Natural killer cell (primary cell): Measurements from ENCODE around the gene OPA3. TPM values are rescaled to one million over a fixed set of nuclear protein-coding genes. Genes with fewer than 3 reads are reported as not detected.
"Not testable (repeated sequence)": the region's sequence is repeated elsewhere in the genome, so short reads cannot be mapped to it uniquely, and the experiment has no call there.

ENCODE experiments used
- ATAC-seq, 3 donors: fragments of 150-1000 bp in 2 of 3; fragments of 200-7000 bp in 1 of 3; cut with Tn5 transposase; 1 replicate in 1 of 3; 2 replicates in 2 of 3; pipeline ENCODE4 v1.10.0; 2021; ENCODE audit warnings: mild to moderate bottlenecking in 2 of 3, moderate library complexity in 2 of 3
- DNase-seq, 2 donors: peaks; one replicate each; pipeline versions ENCODE4 v3.0.0 to v3.0.0-alpha.2; 2013 to 2021; ENCODE audit warnings: mixed read lengths in 1 of 2
- H3K27ac ChIP-seq: one replicate; pipeline ENCODE4 v1.5.1; 2013; ENCODE audit warnings: mild to moderate bottlenecking, low read length
- H3K27me3 ChIP-seq: one replicate; pipeline ENCODE4 v1.6.1; 2013; ENCODE audit warnings: low read length; ENCODE audit not compliant: control insufficient read depth, insufficient read depth
- H3K36me3 ChIP-seq: one replicate; pipeline ENCODE4 v1.6.1; 2013; ENCODE audit warnings: low read length; ENCODE audit not compliant: control insufficient read depth, insufficient read depth
- H3K4me1 ChIP-seq: one replicate; pipeline ENCODE4 v1.6.1; 2013; ENCODE audit warnings: low read length; ENCODE audit not compliant: control insufficient read depth, insufficient read depth
- H3K4me3 ChIP-seq: one replicate; pipeline ENCODE4 v1.5.1; 2013; ENCODE audit warnings: low read length
- H3K9me3 ChIP-seq: one replicate; pipeline ENCODE4 v1.6.1; 2013; ENCODE audit warnings: low read length; ENCODE audit not compliant: control insufficient read depth, insufficient read depth
- H3K27ac Mint-ChIP-seq, 2 donors: one replicate each; pipeline ENCODE4 v1.8.0; 2022; ENCODE audit warnings: mild to moderate bottlenecking in 2 of 2, mixed read lengths in 2 of 2, moderate library complexity in 1 of 2
- H3K27me3 Mint-ChIP-seq, 2 donors: one replicate each; pipeline ENCODE4 v1.8.0; 2022; ENCODE audit warnings: low read depth in 2 of 2, mixed read lengths in 2 of 2
- H3K36me3 Mint-ChIP-seq: one replicate; pipeline ENCODE4 v1.8.0; 2022; ENCODE audit warnings: mixed read lengths
- H3K4me1 Mint-ChIP-seq, 2 donors: one replicate each; pipeline ENCODE4 v1.8.0; 2022; ENCODE audit warnings: mixed read lengths in 2 of 2
- H3K4me3 Mint-ChIP-seq: one replicate; pipeline ENCODE4 v1.8.0; 2022; ENCODE audit warnings: mild to moderate bottlenecking, moderate library complexity, mixed read lengths
- H3K9me3 Mint-ChIP-seq, 2 donors: one replicate each; pipeline ENCODE4 v1.8.0; 2022; ENCODE audit warnings: mixed read lengths in 2 of 2
- CTCF ChIP-seq: fragments of 200-600 bp; IDR thresholded peaks from one replicate; pipeline ENCODE4 v1.8.0; 2022; ENCODE audit warnings: antibody characterized with exemption
- WGBS: methylation state at CpG from one replicate; pipeline ENCODE4 v1.1.7; 2013; ENCODE audit warnings: missing lambda C conversion rate; ENCODE audit not compliant: insufficient coverage; 5-methylcytosine and 5-hydroxymethylcytosine counted together
- intact Hi-C: fragments of 100-400 bp; cut with micrococcal nuclease; formaldehyde crosslinking; loops from one replicate; pipeline ENCODE4 v1.14.2; 2022
- total RNA-seq, 4 donors: library from RNA; stranded (reverse); fragments of 120-200 nt in 1 of 4; gene quantifications; one replicate each; pipeline versions ENCODE4 v1.2.3 to v1.2.4, GENCODE V29; 2013 to 2022

The OPA3 gene
- total RNA-seq, 3 donors from 2014 or later (not counting 1 experiment from before 2014, with no cell fraction given) = 8.2 to 10.4 (median 9.0) TPM

DNA sequence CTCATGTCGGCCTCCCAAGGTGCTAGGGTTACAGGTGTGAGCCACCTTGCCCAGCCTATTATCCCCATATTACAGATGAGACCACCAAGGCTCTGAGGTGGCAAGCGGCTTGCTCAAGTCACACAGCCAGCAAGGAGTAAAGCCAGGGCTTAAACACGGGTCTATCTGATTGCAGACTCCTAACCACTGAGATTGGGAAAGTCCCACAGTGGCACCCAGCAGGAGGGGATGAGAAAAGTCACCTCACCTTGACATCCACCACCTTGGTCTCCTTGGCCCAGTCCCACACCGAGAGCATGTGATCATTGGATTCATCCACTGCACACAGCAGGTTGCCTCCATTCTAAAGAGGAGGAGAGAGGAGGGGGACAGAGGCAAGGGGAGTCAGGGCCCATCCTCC, 45.1 kb upstream of the OPA3 start:
- Histone ChIP-seq H3K27me3 (no peaks in the 10 kb centered on the region), H3K36me3 (peaks cover 33% of the 10 kb centered on the region), H3K27ac (no peak overlapping the region), H3K4me1 (no peaks in the 10 kb centered on the region), H3K9me3 (no peaks in the 10 kb centered on the region), H3K4me3 (no peak overlapping the region)
- Mint-ChIP-seq H3K36me3 (no peaks in the 10 kb centered on the region), H3K9me3 (no peaks in the 10 kb centered on the region), H3K4me3 (no peak overlapping the region), H3K27ac (no peak overlapping the region), H3K27me3 (no peaks in the 10 kb centered on the region), H3K4me1 (no peaks in the 10 kb centered on the region)
- no peak for DNase-seq
- no peak for TF ChIP-seq CTCF
- 88% methylated on average over 3 of the region's 4 CpGs for WGBS
- intact Hi-C loops = no loop called here
- no peak for ATAC-seq

- H3K27me3 Mint-ChIP-seq, H3K4me3 Mint-ChIP-seq, intact Hi-C loops, ATAC-seq, H3K27me3 ChIP-seq, H3K36me3 Mint-ChIP-seq, DNase-seq, H3K27ac ChIP-seq, H3K4me3 ChIP-seq, H3K4me1 Mint-ChIP-seq, H3K9me3 Mint-ChIP-seq, H3K9me3 ChIP-seq, H3K27ac Mint-ChIP-seq, H3K4me1 ChIP-seq: not testable (repeated sequence)
- WGBS = 99% methylated on average over 7 of the region's 7 CpGs
- peaks cover 39% of the 10 kb centered on the region for H3K36me3 ChIP-seq
Observed at GRCh38 chr19:45628219-45628618, 43.6 kb upstream of the OPA3 start.

DNA sequence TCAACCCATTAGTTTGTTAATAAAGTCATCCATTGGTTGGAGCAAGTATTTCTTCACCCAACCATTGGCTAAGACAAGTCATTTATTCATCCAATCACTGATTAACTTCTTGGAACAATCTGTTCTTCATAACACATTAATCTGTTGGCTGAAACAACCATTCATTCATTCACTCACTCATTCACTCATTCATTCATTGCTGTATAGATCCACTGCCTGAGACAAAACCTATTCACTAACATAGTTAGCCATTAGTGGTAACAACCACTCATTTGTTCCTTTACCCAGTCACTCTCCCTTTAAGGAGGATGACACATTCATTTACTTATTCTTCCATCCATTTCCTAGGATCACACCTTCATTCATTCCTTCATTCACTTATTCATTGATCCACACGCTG, 39.4 kb upstream of the OPA3 start:
- Mint-ChIP-seq H3K36me3 (no peaks in the 10 kb centered on the region), H3K27me3 (no peaks in the 10 kb centered on the region), H3K9me3 (no peaks in the 10 kb centered on the region), H3K27ac (no peak overlapping the region), H3K4me3 (no peak overlapping the region), H3K4me1 (peaks cover 0 to 4% of the 10 kb centered on the region in 2 donors)
- TF ChIP-seq CTCF = no peak
- H3K4me3 ChIP-seq = no peak overlapping the region
- DNase-seq (no peak), ATAC-seq (no peak)
- peaks cover 52% of the 10 kb centered on the region for H3K36me3 ChIP-seq
- 97% methylated on average over 1 of the region's 1 CpG for WGBS
- no peaks in the 10 kb centered on the region for H3K27me3 ChIP-seq
- H3K9me3 ChIP-seq = no peaks in the 10 kb centered on the region
- H3K4me1 ChIP-seq = no peaks in the 10 kb centered on the region
- no peak overlapping the region for H3K27ac ChIP-seq
- intact Hi-C loops = no loop called here

- H3K4me1 Mint-ChIP-seq = peaks cover 0 to 4% of the 10 kb centered on the region in 2 donors
Observed at GRCh38 chr19:45621976-45622503, 37.4 kb upstream of the OPA3 start.

More at GRCh38 chr19:45621976-45622503, 37.4 kb upstream of the OPA3 start:
- intact Hi-C loops = no loop called here
- no peak for TF ChIP-seq CTCF
- Mint-ChIP-seq H3K27me3 (no peaks in the 10 kb centered on the region), H3K9me3 (no peaks in the 10 kb centered on the region), H3K27ac (peak overlapping the region in 1 of 2 donors; percentile 29), H3K4me3 (no peak overlapping the region), H3K36me3 (no peaks in the 10 kb centered on the region)
- Histone ChIP-seq H3K4me3 (no peak overlapping the region), H3K36me3 (peaks cover 55% of the 10 kb centered on the region), H3K27ac (no peak overlapping the region), H3K27me3 (no peaks in the 10 kb centered on the region), H3K4me1 (no peaks in the 10 kb centered on the region), H3K9me3 (no peaks in the 10 kb centered on the region)
- WGBS = 98% methylated on average over 5 of the region's 6 CpGs
- DNase-seq (no peak), ATAC-seq (no peak)
